Measurements from ENCODE around the gene HMCN2.

The HMCN2 gene

DNA sequence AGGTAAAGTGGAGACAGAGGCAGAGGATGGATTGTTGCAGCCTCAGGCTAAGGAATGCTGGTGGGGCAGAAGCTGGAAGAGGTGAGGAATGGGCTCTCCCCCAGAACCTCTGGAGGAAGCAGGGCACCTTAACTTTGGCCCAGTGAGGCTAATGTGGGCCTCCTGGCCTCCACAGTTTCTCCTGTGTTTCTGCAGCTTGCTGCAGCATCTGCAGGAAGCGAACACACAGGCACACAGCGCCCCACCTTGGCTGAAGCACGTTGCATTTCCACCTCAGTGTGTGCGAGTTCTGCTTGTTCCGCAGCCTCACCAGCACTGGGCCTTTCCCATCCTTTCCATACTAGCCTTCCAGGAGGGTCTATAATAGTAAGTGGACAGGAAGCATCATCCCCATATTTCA is 152.0 kb downstream of the HMCN2 start:
- DNase-seq (ENCODE audit: low read depth): no peak

DNA sequence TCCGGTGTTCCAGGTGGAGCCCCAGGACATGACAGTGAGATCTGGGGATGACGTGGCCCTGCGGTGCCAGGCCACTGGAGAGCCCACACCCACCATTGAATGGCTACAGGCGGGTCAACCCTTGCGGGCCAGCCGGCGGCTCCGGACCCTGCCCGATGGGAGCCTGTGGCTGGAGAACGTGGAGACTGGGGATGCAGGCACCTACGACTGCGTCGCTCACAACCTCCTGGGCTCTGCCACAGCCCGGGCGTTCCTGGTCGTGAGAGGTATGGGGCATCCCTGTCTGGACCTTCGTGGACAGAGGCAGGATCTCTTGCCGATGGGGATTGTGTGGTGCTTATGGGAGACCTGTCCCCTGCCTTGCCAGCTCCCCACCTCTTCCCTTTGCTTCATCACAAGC is 153.2 kb downstream of the HMCN2 start:
- no peak for DNase-seq (ENCODE audit: low read depth)

DNA sequence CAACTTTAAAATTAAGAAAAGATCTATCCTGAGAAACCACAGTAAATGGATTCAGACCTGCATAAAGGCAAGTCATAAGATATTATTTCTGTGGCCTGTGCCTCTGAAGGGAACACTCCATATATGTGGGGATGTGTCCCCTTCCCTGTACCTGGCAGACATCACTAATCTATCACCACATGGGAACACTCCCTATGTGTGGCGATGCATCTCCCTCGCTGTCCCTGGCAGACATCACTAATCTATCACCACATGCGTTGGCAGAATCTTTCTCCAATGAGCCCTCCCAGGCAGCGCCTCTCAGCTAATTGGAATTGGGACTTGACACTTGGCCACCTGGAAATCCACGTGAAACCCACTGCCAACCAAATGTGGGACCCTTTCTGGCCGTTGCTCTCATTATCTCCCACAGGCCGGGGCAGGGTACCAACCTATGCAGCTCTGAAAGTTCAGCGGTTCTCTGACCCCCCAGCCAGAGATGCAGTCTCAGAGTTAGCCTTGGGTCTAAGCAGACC is 154.0 kb downstream of the HMCN2 start:
- no peak for DNase-seq (ENCODE audit: low read depth)

- no peak for DNase-seq (ENCODE audit: low read depth)
These were observed 155.7 kb downstream of the HMCN2 start for GRCh38 chr9:130421154-130421801.

DNA sequence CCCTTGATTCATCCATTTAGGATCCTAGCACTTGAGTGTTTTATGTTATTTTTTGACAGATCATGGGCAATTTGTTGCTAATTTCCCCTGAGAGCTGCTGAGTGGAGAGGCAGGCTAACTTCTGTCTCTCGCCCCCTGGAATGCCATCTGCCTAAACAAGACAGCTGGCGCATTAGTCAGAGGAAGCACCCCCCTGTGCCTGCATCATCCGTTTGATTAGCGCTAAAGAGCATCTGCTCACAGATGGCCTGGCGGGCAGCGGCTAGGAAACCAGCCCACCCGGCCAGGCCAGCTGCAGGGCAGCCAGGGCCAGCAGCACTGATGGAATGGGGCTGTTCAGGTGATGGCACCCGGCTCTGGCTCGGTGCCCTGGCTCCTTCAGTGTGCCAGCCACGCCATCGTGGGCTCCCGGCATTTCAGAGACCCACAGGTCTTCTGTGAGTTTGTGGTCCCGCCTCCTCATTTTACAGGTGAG is 156.3 kb downstream of the HMCN2 start:
- DNase-seq (ENCODE audit: low read depth): no peak

DNA sequence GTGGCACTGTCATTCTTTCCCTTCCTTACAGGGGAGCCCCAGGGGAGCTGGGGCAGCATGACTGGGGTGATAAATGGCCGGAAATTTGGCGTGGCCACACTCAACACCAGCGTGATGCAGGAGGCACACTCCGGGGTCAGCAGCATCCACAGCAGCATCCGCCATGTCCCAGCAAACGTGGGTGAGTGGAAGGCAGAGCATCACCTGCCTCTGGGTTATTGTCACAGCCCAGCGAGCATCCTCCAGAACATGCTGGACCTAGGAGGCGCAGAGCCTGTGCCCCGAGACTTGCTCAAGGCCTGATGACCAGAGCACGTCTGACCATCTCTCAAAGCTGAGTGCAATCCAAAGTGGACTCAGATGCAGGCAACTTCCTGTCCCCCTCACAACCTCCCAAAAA is 157.0 kb downstream of the HMCN2 start:
- no peak for DNase-seq (ENCODE audit: low read depth)

DNA sequence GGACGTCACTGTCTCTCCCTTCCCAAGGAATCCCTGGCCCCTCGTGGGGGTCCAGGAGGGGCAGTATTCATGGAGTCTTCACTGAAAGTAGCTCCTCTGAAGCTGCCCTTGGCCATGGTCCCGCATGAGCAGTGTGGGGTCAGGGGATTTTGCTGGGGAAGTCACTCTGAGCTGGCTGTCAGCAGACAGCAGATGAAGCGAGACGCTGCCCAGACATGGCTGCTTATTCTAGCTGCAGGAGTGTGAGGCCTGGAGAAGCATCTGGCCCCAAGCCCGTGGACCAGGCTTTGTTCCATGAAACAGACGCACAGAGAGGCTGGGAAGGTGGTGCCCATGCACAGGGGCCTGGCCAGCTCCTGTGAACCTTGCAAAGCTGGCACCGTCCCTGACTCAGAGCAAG is 157.7 kb downstream of the HMCN2 start:
- no peak for DNase-seq (ENCODE audit: low read depth)

DNA sequence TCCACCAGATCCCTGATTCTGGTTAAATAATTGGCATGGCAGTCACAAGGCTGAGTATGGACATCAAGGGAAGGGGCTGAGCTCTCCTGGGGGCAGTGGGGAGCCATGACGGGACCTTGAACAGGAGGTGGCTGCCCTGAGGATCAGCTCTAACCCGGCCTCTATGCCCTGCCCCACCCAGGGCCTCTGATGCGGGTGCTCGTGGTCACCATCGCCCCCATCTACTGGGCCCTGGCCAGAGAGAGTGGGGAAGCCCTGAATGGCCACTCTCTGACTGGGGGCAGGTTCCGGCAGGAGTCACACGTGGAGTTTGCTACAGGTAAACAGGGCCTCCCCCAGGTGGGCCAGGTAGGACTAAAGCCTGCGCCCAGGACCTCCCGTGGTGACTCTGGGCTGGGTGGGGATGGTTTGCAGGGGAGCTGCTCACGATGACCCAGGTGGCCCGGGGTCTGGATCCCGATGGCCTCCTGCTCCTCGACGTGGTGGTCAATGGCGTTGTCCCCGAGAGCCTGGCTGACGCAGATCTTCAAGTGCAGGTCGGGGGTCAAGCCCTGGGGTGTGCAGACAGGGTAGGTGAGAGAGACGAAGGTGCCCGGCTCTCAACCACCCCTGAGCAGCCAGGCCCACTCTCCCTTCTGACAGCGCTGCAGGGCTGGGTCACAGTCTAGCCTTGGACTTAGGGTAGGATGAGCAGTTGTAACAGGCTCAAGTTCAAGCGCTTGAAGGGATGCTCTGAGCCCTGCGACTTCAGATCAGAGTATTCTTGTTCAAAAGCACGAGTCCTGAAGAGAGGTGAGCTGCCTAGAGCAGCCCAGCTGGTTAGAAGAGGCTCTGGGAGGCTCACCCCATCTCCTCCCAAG is 159.3 kb downstream of the HMCN2 start:
- no peak for DNase-seq (ENCODE audit: low read depth)

DNA sequence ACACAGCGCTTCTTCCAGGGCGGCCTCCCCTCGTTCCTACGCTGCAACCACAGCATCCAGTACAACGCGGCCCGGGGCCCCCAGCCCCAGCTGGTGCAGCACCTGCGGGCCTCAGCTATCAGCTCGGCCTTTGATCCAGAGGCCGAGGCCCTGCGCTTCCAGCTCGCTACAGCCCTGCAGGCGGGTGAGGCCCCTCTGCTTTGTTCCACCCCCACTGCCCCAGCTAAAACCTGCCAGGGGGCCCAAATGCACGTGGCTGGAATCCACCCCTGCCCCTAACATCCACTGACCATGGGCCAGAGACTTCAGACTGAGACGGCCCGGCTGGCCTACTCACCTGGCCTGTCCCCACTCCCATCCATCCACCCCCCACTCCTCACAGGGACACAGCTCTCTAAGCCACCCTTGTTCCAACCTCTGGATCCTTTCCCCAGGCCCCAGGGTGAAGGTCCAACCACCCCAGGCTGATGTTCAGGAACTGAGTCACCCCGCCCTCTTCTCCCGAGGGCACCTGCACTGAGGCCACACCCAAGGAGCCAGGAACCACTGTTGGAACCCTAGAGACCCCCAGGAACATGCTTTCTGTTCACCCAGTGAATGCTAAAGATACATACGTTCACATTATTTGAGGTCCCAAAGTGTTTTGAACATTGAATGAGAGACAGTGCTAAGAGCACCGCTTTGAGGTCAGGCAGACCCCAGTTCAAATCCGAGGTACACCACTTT is 160.3 kb downstream of the HMCN2 start:
- DNase-seq (ENCODE audit: low read depth): no peak

DNA sequence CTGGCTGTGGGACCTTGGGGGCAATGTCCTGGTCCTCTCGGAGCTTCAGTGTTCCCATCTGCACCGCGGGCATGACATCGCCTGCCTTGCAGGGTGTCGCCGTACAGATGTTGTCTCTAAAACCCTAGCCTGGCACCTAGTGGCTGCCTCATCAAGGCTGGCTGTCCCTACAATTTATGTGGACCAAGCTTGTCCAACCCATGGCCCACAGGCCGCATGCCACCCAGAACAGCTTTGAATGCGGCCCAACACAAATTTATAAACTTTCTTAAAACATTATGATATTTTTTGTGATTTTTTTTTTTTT is 160.9 kb downstream of the HMCN2 start:
- DNase-seq (ENCODE audit: low read depth): no peak

DNA sequence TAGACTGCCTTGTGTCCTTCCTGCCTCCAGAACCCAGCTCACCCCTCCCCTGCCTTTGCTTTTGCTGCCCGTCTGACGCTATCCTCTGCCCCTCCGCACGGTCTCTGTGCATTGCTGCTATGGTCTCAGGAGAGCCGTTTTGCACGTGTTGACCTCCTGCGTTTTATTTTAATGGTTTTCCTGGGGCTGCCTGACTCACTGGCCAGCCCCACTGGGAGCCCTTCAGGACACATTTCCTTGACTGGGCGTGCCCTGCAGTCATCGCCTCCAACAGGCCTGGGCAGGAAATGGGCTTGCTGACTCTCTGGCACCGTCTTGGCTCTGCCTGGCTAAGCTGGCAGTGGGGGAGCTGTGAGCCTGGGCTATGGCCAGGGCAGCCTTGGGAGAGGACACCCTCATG is 161.3 kb downstream of the HMCN2 start:
- no peak for DNase-seq (ENCODE audit: low read depth)

DNA sequence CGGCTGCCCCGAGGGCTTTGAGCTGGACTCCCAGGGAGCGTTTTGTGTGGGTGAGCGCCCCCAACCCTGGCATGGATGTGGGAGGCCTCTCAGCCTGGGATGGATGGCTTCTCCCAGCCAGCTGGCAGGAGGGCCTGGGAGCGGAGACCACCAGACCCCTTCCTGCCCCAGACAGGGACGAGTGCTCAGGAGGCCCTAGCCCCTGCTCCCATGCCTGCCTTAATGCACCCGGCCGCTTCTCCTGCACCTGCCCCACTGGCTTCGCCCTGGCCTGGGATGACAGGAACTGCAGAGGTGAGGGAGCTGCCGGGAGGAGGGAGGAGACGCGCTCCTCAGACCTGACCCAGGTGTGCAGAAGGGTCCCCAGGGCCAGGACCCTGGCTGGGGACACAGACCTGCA is 161.8 kb downstream of the HMCN2 start:
- no peak for DNase-seq (ENCODE audit: low read depth)

DNA sequence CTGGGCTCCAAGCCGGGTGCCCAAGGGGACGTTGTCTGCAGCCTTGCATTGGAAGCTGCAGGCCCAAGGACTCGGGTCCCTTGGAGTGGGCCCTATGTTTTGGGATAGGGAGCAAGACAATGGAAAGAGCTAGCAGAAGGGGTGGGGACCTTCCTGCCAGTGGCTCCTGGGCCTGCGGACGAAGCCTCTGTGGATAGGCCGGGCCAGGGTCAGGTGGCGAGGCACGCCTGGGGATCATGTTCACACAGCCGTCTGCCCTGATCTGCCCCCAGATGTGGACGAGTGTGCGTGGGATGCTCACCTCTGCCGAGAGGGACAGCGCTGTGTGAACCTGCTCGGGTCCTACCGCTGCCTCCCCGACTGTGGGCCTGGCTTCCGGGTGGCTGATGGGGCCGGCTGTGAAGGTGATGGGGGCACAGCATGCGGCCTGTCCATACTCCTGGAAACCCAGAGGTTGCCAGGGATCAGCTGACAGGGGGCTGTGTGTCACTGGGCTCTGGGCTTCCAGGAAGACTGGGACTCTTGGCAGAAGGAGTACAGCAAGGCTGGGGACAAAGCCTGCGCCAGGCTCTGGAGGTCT is 162.6 kb downstream of the HMCN2 start:
- no peak for DNase-seq (ENCODE audit: low read depth)

- no peak for DNase-seq (ENCODE audit: low read depth)
These were observed 163.8 kb downstream of the HMCN2 start for GRCh38 chr9:130429381-130429780.

DNA sequence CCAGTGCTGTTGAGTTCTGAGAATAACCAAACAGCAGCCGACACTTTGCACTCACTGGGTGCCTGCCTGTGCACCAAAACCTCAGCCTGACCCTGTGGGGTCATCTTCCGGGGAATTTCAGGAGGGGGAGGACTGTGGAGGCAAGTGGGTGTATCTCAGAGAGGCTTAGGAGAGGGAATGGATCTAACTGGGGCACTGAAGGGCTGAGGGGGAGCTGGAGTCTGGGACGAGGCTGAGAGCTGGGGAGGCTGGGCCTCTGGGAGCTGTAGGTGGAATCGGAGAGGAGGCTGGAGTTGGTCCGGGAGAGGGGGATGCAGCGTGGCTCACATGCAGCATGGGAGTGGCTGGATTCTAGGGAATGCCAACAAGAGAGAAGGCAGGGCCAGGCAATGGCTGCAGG is 164.3 kb downstream of the HMCN2 start:
- no peak for DNase-seq (ENCODE audit: low read depth)

- no peak for DNase-seq (ENCODE audit: low read depth)
These were observed 164.7 kb downstream of the HMCN2 start for GRCh38 chr9:130430232-130430631.

GRCh38 chr9:130430734-130431535 is 165.4 kb downstream of the HMCN2 start:
- no peak for DNase-seq (ENCODE audit: low read depth)

DNA sequence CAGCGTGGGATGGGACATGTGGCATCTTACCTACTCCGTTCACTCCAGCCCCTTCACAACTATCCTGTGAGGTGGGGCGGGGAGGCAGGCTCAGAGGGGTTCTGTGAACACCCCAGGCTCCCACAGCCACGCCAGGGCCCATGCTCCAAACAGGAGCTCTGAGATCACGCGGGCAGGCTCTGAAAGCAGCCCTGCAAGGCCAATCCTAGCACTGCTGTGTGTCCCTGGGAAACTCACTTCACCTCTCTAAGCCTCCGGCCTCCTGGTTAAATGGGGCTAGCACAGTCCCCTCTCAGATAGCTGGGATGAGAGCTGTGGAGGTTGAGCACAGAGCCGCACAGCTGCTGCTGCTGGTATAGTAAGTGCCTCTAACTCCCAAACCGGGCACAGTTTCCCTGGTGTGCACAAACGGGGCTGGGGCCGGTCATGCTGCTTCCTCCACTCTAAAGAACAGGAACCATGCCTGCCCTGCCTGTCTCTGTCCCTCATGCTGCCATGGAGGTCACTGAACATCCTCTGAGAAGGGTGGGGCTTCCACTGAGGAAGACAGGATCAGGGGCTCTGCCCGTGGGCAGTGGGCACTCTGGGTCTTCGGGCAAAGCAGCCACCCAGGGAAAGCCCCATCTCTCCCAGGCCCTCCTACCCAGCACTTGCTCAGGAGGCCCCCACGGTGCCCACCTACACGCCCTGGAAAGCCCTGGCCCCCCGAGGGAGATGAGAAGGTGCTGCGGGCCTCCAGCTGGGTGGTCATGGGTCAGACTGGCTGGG is 166.2 kb downstream of the HMCN2 start:
- DNase-seq (ENCODE audit: low read depth): no peak

DNA sequence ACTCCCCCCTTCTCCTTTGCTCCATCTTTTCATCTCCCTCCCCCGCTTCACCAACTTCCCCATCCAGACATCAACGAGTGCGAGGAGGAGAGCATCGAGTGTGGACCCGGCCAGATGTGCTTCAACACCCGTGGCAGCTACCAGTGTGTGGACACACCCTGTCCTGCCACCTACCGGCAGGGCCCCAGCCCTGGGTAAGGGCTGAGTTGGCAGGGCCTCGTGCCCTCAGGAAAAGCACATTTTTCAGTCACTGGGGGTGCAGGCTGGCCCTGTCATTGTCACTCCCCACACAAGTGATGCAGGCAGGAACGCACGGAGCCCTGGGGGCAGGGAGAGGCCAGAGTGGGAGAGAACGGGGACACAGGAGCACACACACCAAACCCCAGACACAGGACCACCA is 166.8 kb downstream of the HMCN2 start:
- no peak for DNase-seq (ENCODE audit: low read depth)

GRCh38 chr9:130432796-130433167 is 167.2 kb downstream of the HMCN2 start:
- DNase-seq (ENCODE audit: low read depth): no peak
